ENCODE measurements around the gene DLG1.
A peak's percentile ranks its signal among the peaks of the same experiment; 100 is the strongest.

Gene DLG1

DNA sequence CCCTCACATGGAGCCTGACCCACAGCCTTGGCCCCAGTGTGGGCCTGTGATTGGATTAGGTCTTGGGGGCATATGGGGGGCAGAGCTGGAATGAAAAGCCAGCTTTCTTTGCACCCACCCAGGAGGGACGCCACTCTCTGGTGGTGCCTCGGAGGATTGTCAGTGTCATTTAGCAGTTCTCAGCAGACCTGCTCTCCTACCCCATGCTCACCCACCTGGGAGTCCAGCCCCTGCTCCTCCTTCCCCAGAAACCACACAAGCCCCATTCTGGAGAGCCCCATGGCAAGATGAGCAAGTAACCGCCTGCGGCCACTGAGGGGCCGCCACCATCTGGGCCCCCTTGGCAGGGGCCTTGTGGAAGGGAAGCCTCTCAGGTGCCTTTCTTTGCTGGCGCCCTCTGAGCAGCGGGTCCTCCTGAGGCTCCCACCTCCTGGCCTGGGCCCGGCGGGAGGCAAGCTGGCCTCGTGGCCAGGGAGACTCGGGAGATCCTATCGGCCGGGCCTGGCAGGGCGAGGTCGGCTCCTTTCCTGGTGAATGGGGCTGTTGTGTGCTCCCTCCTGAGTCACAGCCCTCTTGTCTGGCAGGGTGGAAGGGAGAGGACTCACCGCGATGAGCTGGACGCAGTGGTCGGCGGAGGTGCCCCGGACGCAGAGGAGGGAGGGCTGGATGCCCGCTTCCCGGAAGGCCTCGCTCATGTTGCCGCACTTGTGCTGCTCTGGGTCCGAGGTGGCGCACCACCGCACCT is 271.1 kb downstream of the DLG1 start:
- no peak for DNase-seq

DNA sequence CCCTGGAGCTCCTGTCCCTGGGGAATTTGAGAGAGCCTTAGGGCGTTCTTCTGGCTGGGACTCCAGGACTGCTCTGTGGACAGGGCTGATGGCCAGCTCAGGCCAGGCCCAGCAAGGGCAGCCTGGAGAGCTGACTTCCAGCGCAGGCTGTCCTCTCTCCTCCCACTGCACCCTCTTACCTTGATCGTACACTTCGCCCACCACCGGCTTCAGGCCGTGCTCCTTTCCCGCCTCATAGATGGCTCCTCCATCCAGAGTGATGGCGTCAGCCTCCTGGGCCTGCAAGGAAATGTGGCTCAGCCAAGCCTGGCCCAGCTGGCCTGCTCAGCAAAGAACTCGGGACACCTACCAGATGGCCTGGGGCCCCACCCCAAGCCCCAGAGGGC is 271.9 kb downstream of the DLG1 start:
- DNase-seq = peak; percentile 61

DNA sequence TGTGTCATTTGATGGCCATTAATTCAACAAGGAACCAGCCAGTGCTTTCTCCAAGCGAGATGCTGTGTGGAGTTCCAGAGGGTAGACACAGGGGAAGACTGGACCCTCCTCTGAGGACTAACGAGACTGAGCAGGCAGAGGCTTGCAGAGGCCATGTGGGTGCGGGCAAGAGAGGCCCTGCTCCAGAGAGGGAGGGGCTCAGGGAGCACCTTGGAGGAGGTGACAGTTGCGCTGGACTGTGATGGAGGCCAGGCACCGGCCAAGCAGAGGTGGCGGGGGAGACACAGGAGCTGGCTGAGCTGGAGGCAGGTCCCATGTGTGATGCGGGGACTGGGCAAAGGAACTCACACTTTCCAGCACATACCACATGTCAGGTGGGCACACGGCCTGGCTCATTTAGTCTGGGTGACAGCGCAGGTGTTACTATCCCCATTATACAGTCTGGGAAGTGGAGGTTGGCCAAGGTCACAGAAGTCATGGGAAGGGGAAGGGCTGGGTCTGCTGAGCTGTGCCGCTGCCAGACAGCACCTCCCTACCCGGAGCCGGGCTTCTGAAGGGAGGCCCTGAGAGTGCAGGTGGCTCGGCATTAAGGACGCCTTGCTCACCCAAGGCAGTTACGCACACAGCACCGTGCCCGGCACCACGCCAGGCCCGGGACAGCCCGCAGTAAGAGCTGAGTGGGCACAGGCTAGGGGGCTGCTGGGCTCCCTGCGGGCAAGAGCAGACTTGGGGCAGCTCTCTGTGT is 272.5 kb downstream of the DLG1 start:
- no peak for DNase-seq

DNA sequence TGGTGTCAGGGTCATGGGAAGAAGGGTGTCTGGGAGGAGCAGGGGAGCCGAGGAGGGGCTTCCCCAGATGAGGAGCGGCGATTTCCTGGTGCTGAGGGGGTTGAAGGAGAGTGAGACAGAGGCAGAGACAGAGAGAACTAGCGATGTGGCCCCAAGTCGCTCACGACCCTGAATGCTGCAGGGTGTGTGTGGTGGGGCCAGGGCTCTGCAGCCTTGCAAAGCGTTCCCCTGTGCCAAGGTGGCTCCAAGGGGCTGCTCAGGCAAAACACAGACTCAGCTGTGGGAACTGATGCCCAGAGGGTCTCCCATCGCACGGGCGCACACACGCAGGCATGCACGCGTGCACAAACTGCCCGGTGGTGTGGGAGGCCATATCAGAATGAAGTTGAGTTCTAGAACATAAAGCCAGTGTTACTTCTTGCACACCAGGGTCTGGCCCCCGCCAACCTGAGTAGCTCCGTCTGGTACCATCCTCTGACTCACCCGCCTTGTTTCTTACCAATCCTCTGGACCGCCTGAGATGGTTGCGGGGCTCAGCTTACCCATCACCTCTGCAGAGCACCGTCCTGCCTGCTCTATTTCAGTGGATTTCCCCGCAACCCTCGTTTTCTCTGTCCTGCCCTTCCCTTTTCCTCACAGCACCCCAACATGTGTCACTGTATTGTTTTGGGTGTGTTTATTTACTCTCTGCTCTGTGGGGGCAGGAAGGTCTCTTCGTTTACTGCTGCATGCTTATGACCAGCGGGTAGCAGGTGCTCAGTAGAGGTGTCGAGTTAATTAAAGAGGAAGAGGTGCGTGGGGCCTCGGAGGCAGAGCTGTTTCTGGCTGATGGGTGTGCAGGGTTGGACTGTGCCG is 273.3 kb downstream of the DLG1 start:
- DNase-seq = no peak

DNA sequence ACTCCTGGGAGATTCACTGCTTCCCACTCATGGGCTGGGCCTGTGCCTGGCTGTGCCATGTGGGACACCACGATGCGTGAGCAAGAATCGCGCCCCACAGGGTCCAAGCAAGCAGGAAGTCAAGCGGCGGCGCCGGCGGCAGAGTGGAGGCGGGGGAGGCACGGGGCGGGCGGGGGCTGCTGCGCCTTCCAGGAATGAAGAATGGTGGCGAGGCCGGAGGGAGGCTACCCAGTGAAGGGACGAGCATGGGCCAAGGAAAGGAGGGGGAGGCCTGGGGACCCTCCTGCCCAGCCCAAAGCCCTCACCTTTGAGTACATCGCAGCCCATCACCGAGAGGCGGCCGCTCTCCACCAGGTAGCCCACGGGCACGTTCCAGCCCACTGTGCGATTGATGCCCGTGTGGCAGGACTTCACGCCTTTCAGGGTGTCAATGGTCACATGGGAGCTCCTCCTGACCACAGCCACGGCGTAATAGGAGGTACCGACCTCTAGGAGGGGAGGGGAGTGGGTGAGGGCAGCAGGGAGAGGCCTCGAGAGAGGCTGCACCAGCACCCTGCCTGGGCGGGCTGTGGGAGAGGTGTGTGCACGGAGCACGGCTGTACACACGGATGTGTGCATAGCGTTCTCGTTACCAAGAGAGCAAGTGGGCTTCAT is 274.3 kb downstream of the DLG1 start:
- DNase-seq = no peak

DNA sequence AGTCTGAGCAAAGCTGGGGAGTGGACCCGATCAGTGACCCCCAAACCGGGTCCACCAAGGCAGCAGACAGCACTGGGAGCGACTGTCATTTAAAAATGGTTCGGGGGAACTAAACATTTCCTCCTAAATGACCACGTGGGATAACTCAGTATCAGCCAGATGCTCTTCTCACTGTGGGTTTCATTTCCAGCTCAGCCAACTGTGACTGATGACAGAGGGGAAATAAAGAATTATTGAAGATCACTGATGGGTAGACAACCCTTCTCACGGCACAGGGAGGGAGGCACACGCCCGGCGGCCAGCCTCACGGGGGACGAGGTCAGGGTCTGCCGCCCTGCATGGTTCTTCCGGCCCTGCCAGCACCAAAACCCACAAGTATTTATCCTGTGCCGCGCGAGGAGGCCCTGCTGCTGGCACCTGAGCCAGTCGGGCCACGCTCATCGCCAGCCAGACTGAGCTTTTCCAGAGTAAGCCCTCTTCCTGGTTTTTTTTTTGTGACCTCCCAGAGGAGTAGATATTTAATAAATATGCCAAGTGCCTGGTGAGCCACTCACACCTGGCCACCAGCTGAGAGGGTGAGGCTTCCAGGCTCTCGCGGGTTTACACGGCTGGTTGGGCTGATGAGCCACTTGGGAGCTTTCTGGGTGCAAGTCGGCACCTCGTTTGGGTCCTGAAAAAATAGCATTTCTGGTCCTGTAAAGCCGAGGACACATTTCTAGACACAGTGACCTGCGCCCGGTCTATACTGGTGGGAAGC is 275.0 kb downstream of the DLG1 start:
- DNase-seq = peak; percentile 84

DNA sequence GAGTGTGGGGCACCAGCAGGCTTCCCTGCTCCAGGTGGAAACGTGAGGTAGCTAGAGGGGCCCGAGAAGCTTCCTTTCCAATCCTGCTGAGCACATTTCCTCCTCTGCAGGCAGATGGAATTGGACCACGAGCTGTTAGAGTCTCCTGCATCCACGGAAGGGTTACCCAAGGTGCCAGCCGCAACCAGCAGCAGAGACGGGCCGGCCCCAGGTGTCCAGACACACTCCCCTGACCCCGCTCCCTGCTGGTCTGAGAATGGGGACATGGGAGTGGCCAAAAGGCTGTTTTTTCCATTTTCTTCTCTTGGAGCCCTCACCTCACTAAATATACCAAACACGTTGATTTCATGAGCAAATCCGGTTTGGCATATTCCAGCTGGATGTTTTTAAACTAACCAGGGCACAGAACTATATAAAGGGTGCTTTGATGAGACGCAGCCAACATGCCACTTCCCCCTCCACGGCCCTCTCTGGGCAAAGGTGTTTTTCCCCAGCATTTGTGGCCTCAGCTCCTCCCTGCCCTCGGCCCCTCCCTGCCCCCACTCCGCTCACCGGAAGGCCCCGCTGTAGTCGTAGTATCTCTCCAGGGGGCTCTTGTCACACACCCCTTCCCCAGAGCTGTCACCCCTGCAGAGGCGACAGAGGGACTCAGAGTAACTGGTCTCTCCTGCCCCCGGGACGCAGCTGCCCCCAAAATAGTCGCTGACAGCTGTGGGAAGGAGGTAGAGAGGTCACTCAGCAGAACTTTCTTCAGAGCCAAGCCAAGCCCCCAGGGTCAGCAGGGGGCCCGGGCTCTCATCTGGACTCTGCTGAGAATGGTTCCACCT is 275.8 kb downstream of the DLG1 start:
- no peak for DNase-seq

DNA sequence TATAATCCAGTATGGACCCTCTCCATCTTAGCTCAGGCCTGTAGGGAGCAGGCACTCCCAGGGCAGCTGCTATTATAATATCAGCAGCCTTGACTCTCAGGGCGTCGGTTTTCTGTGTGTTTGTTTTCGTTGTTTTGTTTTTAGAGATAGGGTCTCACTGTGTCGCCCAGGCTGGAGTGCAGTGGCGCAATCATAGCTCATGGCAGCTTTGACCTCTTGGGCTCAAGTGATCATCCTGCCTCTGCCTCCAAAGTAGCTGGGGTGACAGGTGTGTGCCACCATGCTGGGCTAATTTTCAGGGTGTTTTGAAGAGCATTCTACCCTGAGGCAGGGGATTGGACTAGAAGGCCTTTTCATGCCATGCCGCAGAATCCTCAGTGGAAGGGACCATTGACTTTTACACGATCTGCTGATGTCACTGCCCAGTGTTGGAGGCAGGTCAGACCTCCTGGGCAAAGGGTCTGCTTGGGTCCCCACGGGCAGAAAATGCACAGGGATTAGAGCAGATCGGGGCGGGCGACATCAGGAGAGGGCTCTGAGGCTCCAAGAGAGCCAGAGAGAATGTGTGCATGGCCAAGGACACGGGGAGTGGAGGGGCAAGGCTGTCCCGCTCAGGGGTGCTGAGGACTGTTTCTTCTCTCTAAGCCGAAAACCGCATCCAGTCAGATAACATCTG is 276.5 kb downstream of the DLG1 start:
- DNase-seq = no peak

DNA sequence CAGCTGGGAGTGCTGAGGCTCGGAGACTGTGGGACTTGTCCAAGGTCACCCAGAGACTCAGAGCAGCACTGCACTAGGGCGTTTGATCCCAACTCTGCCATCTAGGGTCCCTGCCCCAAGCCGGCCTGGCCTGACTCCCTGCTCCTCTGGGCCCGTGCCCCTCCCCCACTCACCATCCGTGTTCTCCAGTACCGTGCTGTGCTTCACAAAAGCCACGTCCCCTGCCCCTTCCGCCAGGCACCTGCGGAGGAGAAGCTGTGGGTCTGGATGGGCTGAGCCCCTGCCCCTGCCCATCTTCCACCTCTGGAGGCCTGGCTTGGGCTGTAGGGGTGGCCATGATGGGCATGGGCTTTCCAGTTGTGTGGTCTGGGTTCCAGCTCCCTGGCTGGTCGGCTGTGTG is 277.2 kb downstream of the DLG1 start:
- no peak for DNase-seq

DNA sequence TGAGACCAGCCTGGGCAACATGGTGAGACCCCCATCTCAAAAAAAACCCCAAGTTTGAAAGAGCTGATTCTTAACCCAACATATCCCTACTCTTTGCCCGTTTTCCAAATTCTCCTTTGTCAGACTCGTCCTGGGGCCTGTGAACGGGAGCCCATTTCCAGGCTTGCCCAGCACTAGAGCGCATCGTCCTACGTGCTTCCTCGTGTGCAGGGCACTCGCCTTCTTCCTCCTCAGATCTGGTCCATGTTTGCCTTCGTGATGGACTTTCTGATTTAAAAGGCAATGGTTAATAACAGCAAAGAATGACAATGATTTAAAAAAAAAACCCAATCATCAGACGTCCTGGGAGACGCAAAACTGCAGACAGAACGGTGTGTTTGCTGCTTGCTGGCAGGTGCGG is 278.9 kb downstream of the DLG1 start:
- no peak for DNase-seq

DNA sequence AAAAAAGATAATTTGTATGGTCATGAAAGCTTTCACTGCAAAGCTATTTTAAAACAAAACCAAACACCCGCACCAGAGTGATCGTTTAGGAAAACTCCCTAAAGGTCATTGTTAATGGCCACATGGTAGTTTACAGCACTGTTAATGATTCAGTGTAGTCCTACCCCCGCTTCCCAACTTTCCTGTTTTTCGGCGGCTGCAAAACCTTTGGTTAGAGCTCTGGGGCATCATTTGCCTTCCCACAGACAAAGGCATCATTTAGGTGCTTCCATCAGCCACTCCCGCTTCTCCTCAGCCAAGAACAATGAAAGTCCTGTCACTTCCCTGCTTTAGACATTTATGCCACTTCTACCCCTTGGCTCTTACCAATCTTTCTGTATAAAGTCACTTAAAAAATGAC is 279.4 kb downstream of the DLG1 start:
- DNase-seq = no peak

DNA sequence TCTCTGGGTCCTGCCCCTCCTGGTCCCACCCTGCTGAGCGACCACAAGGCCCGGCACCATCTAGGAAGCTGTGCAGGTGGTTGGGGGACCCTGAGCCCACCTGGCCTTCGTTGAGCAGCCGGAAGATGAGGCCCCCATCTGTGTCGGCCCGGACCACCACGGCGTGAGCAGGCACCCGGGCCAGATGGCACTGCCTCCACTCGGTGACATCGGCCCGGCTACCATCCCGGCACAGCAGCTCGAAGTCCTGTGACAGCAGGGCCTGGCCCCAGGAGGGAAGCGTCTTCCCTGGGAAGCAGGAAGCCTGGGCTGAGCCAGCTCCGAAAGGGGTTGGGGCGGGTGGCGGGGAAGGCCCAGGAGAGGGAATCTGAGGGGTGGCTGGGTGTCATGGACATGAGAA is 281.4 kb downstream of the DLG1 start:
- no peak for DNase-seq

DNA sequence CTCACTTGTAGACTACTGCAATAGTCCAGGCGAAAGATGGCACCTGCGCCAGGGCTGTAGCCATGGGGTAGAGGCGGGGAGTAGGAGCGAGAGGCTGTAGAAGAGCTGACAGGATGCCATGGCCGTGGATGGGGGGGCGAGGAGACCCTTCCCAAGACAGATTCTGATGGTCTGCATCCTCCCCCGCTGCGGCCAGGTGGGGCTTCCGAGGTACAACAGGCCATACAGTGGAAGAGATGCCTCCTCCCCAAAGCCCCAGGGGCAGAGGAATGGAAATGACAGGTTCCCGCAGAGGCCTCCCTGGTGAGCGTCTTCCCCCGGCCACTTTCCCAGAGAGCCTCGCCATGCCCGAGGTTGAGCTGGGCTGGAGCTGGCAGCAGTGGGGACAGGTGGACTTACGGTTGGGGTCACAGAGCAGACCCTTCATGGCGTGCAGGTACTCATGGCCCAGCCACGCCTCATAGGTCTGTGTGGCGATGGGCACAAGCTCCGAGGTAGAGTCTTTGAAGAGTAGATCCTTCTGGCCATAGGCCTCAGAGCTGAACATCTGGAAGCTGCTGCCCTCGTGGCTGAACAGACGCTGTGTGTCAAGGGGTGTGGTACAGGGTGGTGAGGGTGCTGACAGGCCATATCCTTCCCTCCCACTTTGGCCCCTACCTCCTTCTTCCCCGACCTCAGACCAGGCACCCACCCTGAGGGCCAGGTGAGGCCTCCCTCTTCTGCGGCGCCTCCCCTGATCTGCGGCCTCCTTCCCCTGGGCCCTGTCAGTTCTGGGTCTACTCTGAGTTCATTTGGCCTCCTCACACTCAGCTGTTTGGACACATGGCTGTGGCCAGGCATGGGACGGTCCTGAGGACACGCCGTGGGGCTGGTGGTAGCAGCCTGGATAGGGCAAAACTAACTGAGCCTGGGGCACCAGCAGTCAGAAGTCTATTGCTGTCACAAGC is 282.3 kb downstream of the DLG1 start:
- DNase-seq = no peak

DNA sequence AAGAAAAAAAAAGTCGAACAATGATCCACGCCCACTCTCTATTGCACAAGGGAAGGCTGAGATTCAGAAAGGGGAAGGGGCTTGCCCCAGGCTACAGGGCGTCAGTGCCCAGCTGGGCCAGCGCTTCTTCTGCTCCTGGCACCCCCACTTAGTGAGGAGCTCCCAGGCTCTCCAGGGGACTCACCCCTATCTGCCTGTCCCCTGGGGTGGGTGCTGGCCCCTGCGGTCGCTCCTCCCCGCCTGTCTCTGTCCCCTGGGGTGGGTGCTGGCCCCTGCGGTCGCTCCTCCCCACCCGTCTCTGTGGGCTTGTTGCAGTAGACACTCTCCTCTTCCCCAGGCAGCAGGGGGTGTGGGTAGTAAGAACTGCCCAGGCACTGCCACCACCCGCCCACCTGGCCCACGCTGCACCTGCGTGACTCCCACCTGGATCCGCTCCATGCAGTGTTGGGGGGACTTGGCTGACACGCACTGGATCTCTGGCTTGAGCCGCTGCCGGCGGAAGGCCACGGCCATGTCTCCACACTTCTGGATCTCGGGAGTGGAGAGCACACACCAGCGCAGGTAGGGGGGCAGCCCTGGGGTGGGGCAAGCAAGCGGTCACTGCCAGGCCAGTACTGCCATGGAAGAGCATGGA is 283.4 kb downstream of the DLG1 start:
- no peak for DNase-seq

DNA sequence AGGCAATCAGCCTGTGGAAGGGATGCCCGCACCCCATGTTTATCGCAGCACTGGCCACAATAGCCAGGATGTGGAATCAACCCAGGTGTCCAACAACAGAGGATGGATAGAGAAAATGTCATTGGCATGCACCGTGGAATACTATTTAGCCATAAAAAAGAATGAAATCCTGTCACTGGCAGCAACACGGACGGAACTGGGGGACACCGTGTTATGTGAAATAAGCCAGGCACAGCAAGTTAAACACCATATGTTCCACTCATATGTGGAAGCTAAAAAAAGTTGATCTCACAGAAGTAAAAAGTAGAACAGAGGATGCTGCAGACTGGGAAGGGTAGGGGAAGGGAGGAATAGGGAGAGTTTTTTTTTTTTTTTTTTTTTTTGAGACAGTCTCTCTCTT is 284.4 kb downstream of the DLG1 start:
- no peak for DNase-seq

DNA sequence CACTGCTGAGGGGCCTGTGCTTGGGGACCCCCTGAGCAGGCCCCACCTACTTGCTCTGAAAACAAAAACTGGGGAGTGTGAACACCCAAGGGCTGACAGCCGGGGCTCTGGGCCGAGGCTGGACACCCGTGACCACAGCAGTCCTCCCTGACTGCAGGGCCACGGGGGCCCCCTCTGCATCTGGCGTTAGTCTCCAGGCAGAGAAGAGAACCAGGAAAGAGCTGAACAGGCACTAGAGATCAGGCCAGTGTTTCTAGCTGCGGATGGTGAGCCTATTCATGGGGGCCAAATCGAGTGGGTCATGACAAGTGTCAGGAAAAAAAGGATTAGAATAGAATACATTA is 285.9 kb downstream of the DLG1 start:
- no peak for DNase-seq

DNA sequence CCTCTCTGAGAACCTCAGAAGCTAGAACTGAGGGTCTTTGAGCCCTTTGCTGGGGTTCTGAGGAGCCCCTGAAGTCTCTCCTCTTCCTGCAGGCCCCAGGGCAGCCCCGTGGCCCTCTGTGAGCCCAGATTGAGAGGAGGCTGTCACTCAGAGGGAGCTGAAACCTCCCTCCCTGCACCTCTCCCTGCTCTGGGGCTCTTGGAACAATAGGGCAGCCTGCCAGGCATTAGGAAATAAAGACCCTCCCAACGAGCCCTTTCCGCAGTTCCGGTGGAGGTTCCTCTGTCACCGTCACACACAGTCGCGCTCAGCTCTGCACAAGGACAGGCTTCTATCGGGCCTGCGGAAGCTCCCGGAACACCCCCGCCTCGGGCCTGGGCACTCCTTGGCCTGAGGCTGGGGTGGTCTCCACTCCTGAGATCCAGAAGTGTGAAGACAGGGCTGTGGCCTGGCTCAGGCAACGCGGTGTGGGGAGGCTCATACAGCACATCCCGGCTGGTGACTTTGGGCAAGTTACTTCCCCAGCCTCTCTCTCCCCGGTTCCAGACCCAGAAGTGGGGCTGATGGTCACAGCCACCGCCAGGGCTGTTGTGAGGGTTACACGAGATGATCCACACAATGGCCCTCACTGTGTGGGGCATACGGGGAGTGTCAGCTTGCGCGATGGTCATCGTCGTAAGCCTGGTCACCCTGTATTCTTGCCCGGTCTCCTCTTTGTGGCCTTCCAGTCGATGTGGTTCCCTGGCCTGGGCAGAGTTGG is 286.5 kb downstream of the DLG1 start:
- no peak for DNase-seq

DNA sequence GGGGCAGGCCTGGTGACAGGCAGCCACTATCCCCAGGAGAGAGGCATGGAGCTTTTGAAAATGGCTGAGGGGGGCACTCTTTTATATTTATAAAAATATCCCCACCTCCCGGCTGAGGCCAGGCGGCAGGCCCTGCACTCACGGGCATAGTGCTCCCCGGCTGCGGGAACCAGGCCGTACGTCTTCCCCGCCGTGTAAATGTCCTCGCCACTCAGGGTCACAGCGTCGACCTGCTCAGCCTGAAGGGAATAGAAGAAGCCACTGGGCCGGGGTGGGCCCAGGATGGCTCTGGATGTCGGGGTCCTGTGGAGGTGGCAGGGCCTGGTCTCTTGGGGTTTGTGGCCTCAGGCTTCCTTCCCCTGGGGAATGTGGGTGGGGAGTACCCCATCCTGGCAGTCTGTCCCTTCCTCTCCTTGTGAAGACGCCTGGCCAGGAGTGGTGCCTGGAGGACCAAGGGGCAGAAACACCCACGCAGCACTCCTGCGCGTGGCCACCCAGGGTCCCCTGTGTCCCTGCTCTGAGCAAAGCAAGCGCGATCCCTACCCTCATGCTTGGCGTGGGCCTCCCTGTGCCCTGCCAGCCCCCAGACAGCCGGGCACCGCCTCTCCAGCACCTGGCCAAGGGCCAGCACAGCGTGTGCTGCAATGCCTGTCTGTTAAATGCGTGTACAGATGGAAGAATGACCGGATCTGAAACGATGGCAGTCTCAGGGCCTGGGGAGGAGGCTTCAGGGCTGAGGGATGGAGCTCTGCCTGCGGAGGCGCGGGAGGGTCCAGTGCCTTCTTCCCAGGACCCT is 287.7 kb downstream of the DLG1 start:
- peak; percentile 21 for DNase-seq

All from NCI-H524 treated with DMSO at 0.1 percent for 48 hours (cell line).